Liver (tissue), 2 donors: ENCODE results near the gene GATAD2B.

ENCODE experiments used
- YY1 ChIP-seq: IDR thresholded peaks from 2 replicates; pipeline ENCODE4 v1.6.1; 2016; ENCODE audit warnings: antibody characterized with exemption, mild to moderate bottlenecking
- TF ChIP-seq, protein P1 (sequence below): fragments of 150-350 bp; IDR thresholded peaks from 2 replicates; pipeline ENCODE4 v1.5.1; 2017; ENCODE audit warnings: improper control_type of control experiment, low read depth, low read length; ENCODE audit not compliant: missing input control
- donor health status: healthy.

GRCh38 chr1:153786038-153786790 lies 136.6 kb downstream of the GATAD2B start:
- TF ChIP-seq, protein P1, sequence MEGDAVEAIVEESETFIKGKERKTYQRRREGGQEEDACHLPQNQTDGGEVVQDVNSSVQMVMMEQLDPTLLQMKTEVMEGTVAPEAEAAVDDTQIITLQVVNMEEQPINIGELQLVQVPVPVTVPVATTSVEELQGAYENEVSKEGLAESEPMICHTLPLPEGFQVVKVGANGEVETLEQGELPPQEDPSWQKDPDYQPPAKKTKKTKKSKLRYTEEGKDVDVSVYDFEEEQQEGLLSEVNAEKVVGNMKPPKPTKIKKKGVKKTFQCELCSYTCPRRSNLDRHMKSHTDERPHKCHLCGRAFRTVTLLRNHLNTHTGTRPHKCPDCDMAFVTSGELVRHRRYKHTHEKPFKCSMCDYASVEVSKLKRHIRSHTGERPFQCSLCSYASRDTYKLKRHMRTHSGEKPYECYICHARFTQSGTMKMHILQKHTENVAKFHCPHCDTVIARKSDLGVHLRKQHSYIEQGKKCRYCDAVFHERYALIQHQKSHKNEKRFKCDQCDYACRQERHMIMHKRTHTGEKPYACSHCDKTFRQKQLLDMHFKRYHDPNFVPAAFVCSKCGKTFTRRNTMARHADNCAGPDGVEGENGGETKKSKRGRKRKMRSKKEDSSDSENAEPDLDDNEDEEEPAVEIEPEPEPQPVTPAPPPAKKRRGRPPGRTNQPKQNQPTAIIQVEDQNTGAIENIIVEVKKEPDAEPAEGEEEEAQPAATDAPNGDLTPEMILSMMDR, result no peak
- no peak for TF ChIP-seq YY1
